Stimulated activated CD8-positive, alpha-beta memory T cell treated with anti-CD3 and anti-CD28 coated beads, Interleukin-7, amount 100 ng/mL, for 1 hour (primary cell): Measurements from ENCODE around the gene MKS1.
A peak's percentile ranks its signal among the peaks of the same experiment; 100 is the strongest.

Experiments
- DNase-seq, 2 donors: peaks; one replicate each; pipeline ENCODE4 v3.0.0-alpha.2; 2020; ENCODE audit warnings: low read depth in 2 of 2

MKS1 gene

DNA sequence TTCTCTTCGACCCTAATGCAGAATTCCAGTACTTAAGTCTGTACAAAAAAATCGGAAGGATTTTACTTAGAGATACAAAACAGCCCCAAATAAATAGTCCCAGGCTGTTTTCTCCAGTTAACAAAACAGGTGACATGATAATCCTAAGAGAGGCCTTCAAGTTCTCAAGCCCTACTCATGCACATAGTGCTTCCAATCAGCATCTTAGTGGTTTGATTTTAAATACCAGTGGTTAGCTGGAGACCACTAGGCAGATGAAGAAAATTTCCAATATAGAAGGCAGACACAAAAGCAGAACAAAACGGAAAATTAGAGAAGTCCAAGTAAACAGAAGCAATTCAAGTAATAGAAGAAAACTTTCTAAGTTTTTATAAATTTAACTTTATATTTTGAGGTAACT, 57.5 kb downstream of the MKS1 start:
- DNase-seq: no peak

DNA sequence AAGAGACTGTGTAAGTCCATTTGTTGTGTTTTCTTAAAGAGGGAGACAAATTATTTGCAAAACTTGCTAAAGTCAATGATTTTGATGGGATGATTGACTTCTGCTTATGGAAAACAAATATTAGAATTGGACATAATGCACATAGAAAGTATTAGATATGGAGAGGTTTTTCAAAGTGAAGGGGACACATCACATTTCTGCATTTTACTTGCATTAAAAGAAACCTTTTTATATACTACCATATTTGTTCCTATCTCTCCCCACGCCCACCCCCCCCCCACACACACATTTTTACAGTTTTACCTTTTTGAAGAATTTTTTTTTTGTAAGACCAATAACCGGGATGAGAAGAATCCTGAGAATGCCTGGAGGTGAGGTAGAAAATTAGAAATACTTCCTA, 60.9 kb downstream of the MKS1 start:
- no peak for DNase-seq

DNA sequence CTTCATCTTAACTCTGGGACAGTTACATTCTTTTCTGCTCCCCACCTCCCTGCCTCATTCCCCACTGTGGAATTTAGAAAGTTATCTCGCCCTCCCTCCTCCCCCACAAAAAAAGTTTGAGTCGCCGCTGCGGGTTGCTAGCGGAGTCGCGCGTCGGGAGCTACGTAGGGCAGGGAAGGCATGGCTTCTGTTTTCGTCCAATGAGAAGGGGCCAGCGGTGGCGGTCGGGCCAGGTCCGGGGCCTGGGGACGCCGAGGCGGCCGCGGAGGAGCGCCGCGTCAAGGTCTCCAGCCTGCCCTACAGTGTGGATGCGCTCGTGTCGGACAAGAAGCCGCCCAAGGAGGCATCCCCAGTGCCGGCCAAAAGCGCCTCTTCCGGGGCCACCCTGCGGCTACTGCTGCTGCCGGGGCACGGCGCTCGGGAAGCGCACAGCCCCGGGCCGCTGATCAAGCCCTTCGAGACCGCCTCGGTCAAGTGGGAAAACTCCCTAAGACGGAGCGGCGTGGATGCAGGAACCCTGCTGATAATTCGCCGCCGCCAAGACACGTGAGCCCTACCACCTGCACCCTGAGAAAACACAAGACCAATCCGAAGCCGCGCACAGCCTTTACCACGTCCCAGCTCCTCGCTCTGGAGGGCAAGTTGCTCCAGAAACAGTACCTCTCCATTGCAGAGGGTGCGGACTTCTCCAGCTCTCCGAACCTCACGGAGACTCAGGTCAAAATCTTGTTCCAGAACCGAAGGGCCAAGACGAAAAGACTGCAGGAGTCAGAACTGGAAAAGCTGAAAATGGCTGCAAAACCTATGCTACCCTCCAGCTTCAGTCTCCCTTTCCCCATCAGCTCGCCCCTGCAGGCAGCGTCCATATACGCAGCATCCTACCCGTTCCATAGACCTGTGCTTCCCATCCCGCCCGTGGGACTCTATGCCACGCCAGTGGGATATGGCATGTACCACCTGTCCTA, 61.9 kb downstream of the MKS1 start:
- DNase-seq: peak; percentile 4 to 15
